Heart right ventricle (tissue), 16 donors: Measurements from ENCODE around the gene ABI3BP. TPM values are rescaled to one million over a fixed set of nuclear protein-coding genes. Genes with fewer than 3 reads are reported as not detected.

Experiments used
- ATAC-seq, 8 donors: fragments of 200-7000 bp; cut with Tn5 transposase; one replicate each; pipeline ENCODE4 v1.9.1; 2020; ENCODE audit warnings: mild to moderate bottlenecking in 8 of 8, moderate library complexity in 8 of 8, moderate number of reproducible peaks in 1 of 8
- DNase-seq, 2 donors: peaks; one replicate each; pipeline ENCODE4 v3.0.0-alpha.2; 2020
- H3K27ac ChIP-seq, 10 donors: fragments of 200-600 bp; sonication (generic) in 2 of 10; one replicate each; pipeline versions ENCODE4 v1.5.0 to v1.8.0; 2020 to 2022; ENCODE audit warnings: mild to moderate bottlenecking in 3 of 10
- H3K27me3 ChIP-seq, 7 donors: fragments of 200-600 bp; one replicate each; pipeline ENCODE4 v1.8.0; 2021 to 2022; ENCODE audit warnings: mild to moderate bottlenecking in 2 of 7
- H3K36me3 ChIP-seq, 9 donors: fragments of 200-600 bp; sonication (generic) in 1 of 9; one replicate each; pipeline versions ENCODE4 v1.5.0 to v1.8.0; 2020 to 2022; ENCODE audit warnings: mild to moderate bottlenecking in 2 of 9
- H3K4me1 ChIP-seq, 9 donors: fragments of 200-600 bp; sonication (generic) in 1 of 9; one replicate each; pipeline versions ENCODE4 v1.5.0 to v1.8.0; 2020 to 2022; ENCODE audit warnings: mild to moderate bottlenecking in 4 of 9
- H3K4me3 ChIP-seq, 10 donors: fragments of 200-600 bp; sonication (generic) in 2 of 10; one replicate each; pipeline versions ENCODE4 v1.5.0 to v1.8.0; 2020 to 2022; ENCODE audit warnings: mild to moderate bottlenecking in 7 of 10, moderate library complexity in 2 of 10
- H3K9me3 ChIP-seq, 11 donors: fragments of 200-600 bp in 10 of 11; sonication (generic) in 2 of 11; one replicate each; pipeline versions ENCODE4 v1.5.0 to v1.8.0; 2013 to 2022; ENCODE audit warnings: mild to moderate bottlenecking in 2 of 11, control low read depth in 1 of 11, moderate library complexity in 1 of 11
- CTCF ChIP-seq, 9 donors: fragments of 200-600 bp; sonication (generic) in 2 of 9; IDR thresholded peaks; one replicate each; pipeline versions ENCODE4 v1.5.0 to v1.8.0; 2021 to 2022; ENCODE audit warnings: antibody characterized with exemption in 9 of 9, mild to moderate bottlenecking in 5 of 9, moderate library complexity in 1 of 9
- WGBS, 2 donors: extraction: QIAGEN DNeasy Blood & Tissue Kit; methylation state at CpG; one replicate each; pipeline ENCODE4 v1.1.7; 2013; ENCODE audit warnings: inconsistent platforms in 1 of 2; 5-methylcytosine and 5-hydroxymethylcytosine counted together
- intact Hi-C, 10 donors: fragments of 100-400 bp; cut with DNase I; formaldehyde crosslinking; loops; one replicate each; pipeline versions ENCODE4 v1.11.1 to v1.14.2; 2022
- polyA plus RNA-seq, 2 donors: library from polyadenylated mRNA; stranded (reverse); fragments of 200-250 nt; gene quantifications; one replicate each; pipeline ENCODE4 v1.2.3, GENCODE V29; 2013
- total RNA-seq, 10 donors: library from RNA; stranded (reverse); fragmentation: NEBNext Ultra II Directional in 3 of 10; extraction: Animal tissue kit (Norgen Biotek cat#: 25700) in 3 of 10; gene quantifications; one replicate each; pipeline versions ENCODE4 v1.2.1 to v1.2.4, GENCODE V29; 2021 to 2023
- donor health status: Arrhythmogenic right ventricular cardiomyopathy.
- donor health status: ischemic (EF 13 %, LVEDD 7.1; RV severe dilation, severe dysfunction).
- donor health status: healthy with polysubstance abuse.
- donor health status: DM: no; HTN: yes; CAD: no.
- donor health status: DM: no; HTN: no; CAD: no.
- donor health status: ischemic (EF 25% LVEDD 6.9; RV normal size, moderate dysfunction).
- donor health status: ischemic (EF 25% LVEDD 5.7; RV mildly dilated, moderate dysfunction).
- donor health status: healthy.
- donor health status: DM: yes; HTN: yes; CAD: no.
- donor health status: Ischemic cardiomyopathy.
- donor health status: ischemic (EF 35%, LVEDD 5.7; RV mildly dilated, moderate dysfunction).
- donor health status: nonischemic (EF 11% LVEDD 7.7; RV severe dilation, severe dysfunction).
- donor health status: DM: yes; HTN: yes; CAD: no.
- donor health status: PGD.
- donor health status: ischemic (EF 29% LVEDD 5.4; RV normal size, mild dysfunction).
- donor health status: nonischemic (EF 23%, LVEDD 6.1; RV moderate dilation, normal function).

Gene ABI3BP
- total and polyA plus RNA-seq, 12 donors = 11.7 to 90.2 (median 26.5) TPM

- intact Hi-C loops = no loop called here
- ATAC-seq = peak in 1 of 8 donors; percentile 36
- Histone ChIP-seq H3K27ac (no peak overlapping the region), H3K9me3 (no peaks in the 10 kb centered on the region), H3K27me3 (no peaks in the 10 kb centered on the region), H3K36me3 (no peaks in the 10 kb centered on the region), H3K4me1 (peaks cover 0 to 20% (median 4%) of the 10 kb centered on the region in 9 donors), H3K4me3 (no peak overlapping the region)
- DNase-seq = no peak
- no peak for TF ChIP-seq CTCF (IDR thresholded peaks at IDR 0.05)
- WGBS, 2 donors = 57 to 74% methylated on average over 2 of the region's 2 CpGs
Observed at GRCh38 chr3:100994809-100995208, 1.6 kb upstream of the ABI3BP start.

GRCh38 chr3:100994187-100994586 lies 966 bp upstream of the ABI3BP start:
- DNase-seq (no peak), ATAC-seq (no peak)
- H3K4me1 ChIP-seq = peaks cover 0 to 20% (median 4%) of the 10 kb centered on the region in 9 donors
- H3K36me3 ChIP-seq = no peaks in the 10 kb centered on the region
- H3K4me3 ChIP-seq = no peak overlapping the region
- no peak for TF ChIP-seq CTCF (IDR thresholded peaks at IDR 0.05)
- no peaks in the 10 kb centered on the region for H3K9me3 ChIP-seq
- intact Hi-C loops = no loop called here
- peak overlapping the region in 1 of 10 donors; percentile 51 for H3K27ac ChIP-seq
- WGBS, 2 donors = 76 to 77% methylated on average over 5 of the region's 5 CpGs
- H3K27me3 ChIP-seq = no peaks in the 10 kb centered on the region

- H3K36me3 ChIP-seq = no peaks in the 10 kb centered on the region
- DNase-seq (no peak), ATAC-seq (peak; percentile 55 to 75 (median 68))
- peaks cover 0 to 14% (median 4%) of the 10 kb centered on the region in 9 donors for H3K4me1 ChIP-seq
- intact Hi-C loops = no loop called here
- no peak for TF ChIP-seq CTCF (IDR thresholded peaks at IDR 0.05)
- 27 to 30% methylated on average over 3 of the region's 3 CpGs for WGBS, 2 donors
- peak overlapping the region; percentile 4 to 52 (median 46) for H3K4me3 ChIP-seq
- no peaks in the 10 kb centered on the region for H3K9me3 ChIP-seq
- no peaks in the 10 kb centered on the region for H3K27me3 ChIP-seq
- H3K27ac ChIP-seq = peak overlapping the region in 9 of 10 donors; percentile 15 to 70 (median 44)
Observed at GRCh38 chr3:100992231-100993012, 799 bp downstream of the ABI3BP start.

GRCh38 chr3:100988080-100988479 lies 5.1 kb downstream of the ABI3BP start:
- intact Hi-C loops = no loop called here
- 64 to 71% methylated on average over 1 of the region's 1 CpG for WGBS, 2 donors
- peaks cover 0 to 8% (median 3%) of the 10 kb centered on the region in 9 donors for H3K4me1 ChIP-seq
- H3K9me3 ChIP-seq = no peaks in the 10 kb centered on the region
- no peak for TF ChIP-seq CTCF (IDR thresholded peaks at IDR 0.05)
- no peak overlapping the region for H3K27ac ChIP-seq
- no peaks in the 10 kb centered on the region for H3K27me3 ChIP-seq
- H3K4me3 ChIP-seq = no peak overlapping the region
- DNase-seq (no peak), ATAC-seq (no peak)
- H3K36me3 ChIP-seq = no peaks in the 10 kb centered on the region
